HepG2 (cell line): ENCODE results near the gene VPS18. TPM values are rescaled to one million over a fixed set of nuclear protein-coding genes. Genes with fewer than 3 reads are reported as not detected.

ENCODE experiments used
- ATAC-seq: fragments of 200-7000 bp; cut with Tn5 transposase; 3 replicates; pipeline ENCODE4 v1.9.1; 2020; ENCODE audit warnings: mild to moderate bottlenecking, moderate library complexity
- BruUV-seq: library from RNA; stranded (reverse); fragments of 400-500 nt; replicated peaks from 2 replicates; lab custom pipeline; 2021; lab: Mats Ljungman, UMichigan
- CTCF ChIA-PET: fragments of 300-600 bp; formaldehyde crosslinking; extraction: SDS; loops from one replicate; lab custom pipeline; 2021; ENCODE audit warnings: low total read pairs, inconsistent platforms, low intra/inter-chr PET ratio; lab: Yijun Ruan, JAX
- POLR2A ChIA-PET: fragments of 350-600 bp; sonication (Branson Sonifier 250); formaldehyde crosslinking; loops from one replicate; lab custom pipeline; 2020; ENCODE audit warnings: antibody characterized with exemption, inconsistent platforms; lab: Yijun Ruan, JAX
- DNase-seq: peaks from one replicate; pipeline ENCODE4 v3.0.0-alpha.2; 2015; ENCODE audit warnings: low spot score
- FAIRE-seq: peaks from 3 replicates; lab custom pipeline; 2011; peaks lifted over from hg19 to GRCh38; lab: Jason Lieb, UNC
- H2AFZ ChIP-seq: one replicate; pipeline ENCODE4 v1.6.1; 2011; ENCODE audit warnings: low read length, inconsistent platforms
- H3K27ac ChIP-seq: fragments of 300-600 bp; 3 replicates; pipeline ENCODE4 v1.8.0; 2011; ENCODE audit warnings: mixed run types, mild to moderate bottlenecking, mixed read lengths, low read length, inconsistent platforms; ENCODE audit not compliant: insufficient read depth; ENCODE audit errors: extremely low read length
- H3K27me3 ChIP-seq, 2 experiments: fragments of 200-600 bp in 1 of 2; 2 replicates in 1 of 2; 3 replicates in 1 of 2; pipeline versions ENCODE4 v1.6.0 to v1.8.0; 2011; ENCODE audit warnings: low read length in 2 of 2, mild to moderate bottlenecking in 2 of 2, moderate library complexity in 2 of 2, inconsistent platforms in 1 of 2; ENCODE audit not compliant: insufficient read depth in 2 of 2, control insufficient read depth in 1 of 2
- H3K36me3 ChIP-seq, 2 experiments: fragments of 200-600 bp in 1 of 2; replicated peaks in 1 of 2; 2 replicates in 1 of 2; 3 replicates in 1 of 2; pipeline versions ENCODE4 v1.5.1 to v1.8.0; 2011; ENCODE audit warnings: low read length in 2 of 2, inconsistent platforms in 1 of 2; ENCODE audit not compliant: insufficient read depth in 2 of 2, control insufficient read depth in 1 of 2
- H3K4me1 ChIP-seq: 2 replicates; pipeline ENCODE4 v1.5.1; 2012; ENCODE audit warnings: low read length, inconsistent platforms; ENCODE audit not compliant: insufficient read depth
- H3K4me2 ChIP-seq: 2 replicates; pipeline ENCODE4 v1.6.0; 2011; ENCODE audit warnings: low read depth, low read length, inconsistent platforms
- H3K4me3 ChIP-seq, 3 experiments: fragments of 200-600 bp in 1 of 3; sonication (generic), shearing (Covaris generic) in 1 of 3; replicated peaks in 1 of 3; 2 replicates each; pipeline ENCODE4 v1.5.1; 2011 to 2016; ENCODE audit warnings: low read length in 3 of 3, inconsistent platforms in 2 of 3, low read depth in 2 of 3, mild to moderate bottlenecking in 2 of 3, control low read depth in 1 of 3, mixed read lengths in 1 of 3; ENCODE audit not compliant: insufficient read depth in 1 of 3
- H3K79me2 ChIP-seq: one replicate; pipeline ENCODE4 v1.6.1; 2011; ENCODE audit warnings: low read length, inconsistent platforms; ENCODE audit not compliant: insufficient read depth
- H3K9ac ChIP-seq: 2 replicates; pipeline ENCODE4 v1.6.0; 2011; ENCODE audit warnings: mild to moderate bottlenecking, low read depth, low read length, inconsistent platforms; ENCODE audit not compliant: insufficient read depth
- H3K9me3 ChIP-seq: 2 replicates; pipeline ENCODE4 v1.5.1; 2012; ENCODE audit warnings: mild to moderate bottlenecking, low read length
- H4K20me1 ChIP-seq: 2 replicates; pipeline ENCODE4 v1.6.0; 2011; ENCODE audit warnings: inconsistent platforms, mild to moderate bottlenecking, low read length, moderate library complexity; ENCODE audit not compliant: insufficient read depth
- KLF6 ChIP-seq: IDR thresholded peaks from 2 replicates; pipeline ENCODE4 v1.8.0; 2016; ENCODE audit warnings: missing biosample characterization, missing genetic modification reagents
- NFE2 ChIP-seq: sonication (generic); formaldehyde crosslinking; IDR thresholded peaks from 2 replicates; pipeline ENCODE4 v1.4.0; 2020; ENCODE audit warnings: missing genetic modification reagents
- ZBTB10 ChIP-seq: sonication (generic); formaldehyde crosslinking; IDR thresholded peaks from 2 replicates; pipeline ENCODE4 v1.4.0; 2020; ENCODE audit warnings: missing genetic modification reagents, borderline replicate concordance
- ZBTB33 ChIP-seq: sonication (generic); formaldehyde crosslinking; IDR thresholded peaks from 2 replicates; pipeline ENCODE4 v1.4.0; 2020; ENCODE audit warnings: missing genetic modification reagents
- ZNF674 ChIP-seq: sonication (generic); formaldehyde crosslinking; IDR thresholded peaks from 2 replicates; pipeline ENCODE4 v1.5.0; 2020; ENCODE audit warnings: low read depth, mild to moderate bottlenecking, missing genetic modification reagents
- whole genome bisulfite sequencing: methylation state at CpG from one replicate; pipeline ENCODE4 v1.1.6; 2017; ENCODE audit warnings: low lambda C conversion rate; 5-methylcytosine and 5-hydroxymethylcytosine counted together
- in situ Hi-C: cut with HindIII; loops from 2 replicates; pipeline ENCODE4 v1.10.0; 2017; ENCODE audit warnings: low pct_unique_long_range_greater_than_20kb; ENCODE audit not compliant: extremely low pct_ligation_motif_present
- intact Hi-C: fragments of 100-400 bp; cut with micrococcal nuclease; formaldehyde crosslinking; loops from one replicate; pipeline ENCODE4 v1.10.0; 2022; ENCODE audit not compliant: unreplicated experiment
- polyA plus RNA-seq, 8 experiments: library from polyadenylated mRNA; depleted of rRNA in 3 of 8; stranded (reverse) in 7 of 8; unstranded in 1 of 8; fragments of >200 nt; fragmentation: Illumina TruSeq in 4 of 8; extraction: Trizol in 4 of 8; gene quantifications; 2 replicates each; pipeline versions ENCODE4 v1.2.1 to v1.2.3, GENCODE V29; 2011 to 2016; ENCODE audit warnings: low read depth in 4 of 8, missing spikeins in 1 of 8, mixed read lengths in 1 of 8; ENCODE audit not compliant: insufficient read depth in 1 of 8
- total RNA-seq, 5 experiments: library from RNA; depleted of rRNA; stranded (reverse); fragments of >200 nt; fragmentation: Illumina TruSeq; extraction: Trizol; gene quantifications; 2 replicates each; pipeline ENCODE4 v1.2.3, GENCODE V29; 2016; ENCODE audit warnings: low read depth in 1 of 5

Gene VPS18
- total and polyA plus RNA-seq, 2 of the 13 experiments (the other 11 are each of a cell fraction or from before 2014, with no cell fraction given): 5.8 to 17.0 TPM

GRCh38 chr15:40844696-40845030 lies 49.6 kb upstream of the VPS18 start:
- DNase-seq (no peak), ATAC-seq (no peak), FAIRE-seq (no peak)
- Histone ChIP-seq H3K4me2 (no peak overlapping the region), H3K27me3 (peaks cover 4 to 17% of the 10 kb centered on the region in 2 experiments; a peak in 3 of 5 replicates), H3K27ac (no peak overlapping the region), H3K79me2 (no peaks in the 10 kb centered on the region), H3K9me3 (no peaks in the 10 kb centered on the region), H3K4me3 (no peak overlapping the region), H3K4me1 (peaks cover 48% of the 10 kb centered on the region), H3K36me3 (no peaks in the 10 kb centered on the region), H2AFZ (no peak overlapping the region), H3K9ac (no peak overlapping the region), H4K20me1 (no peaks in the 10 kb centered on the region)
- 89% methylated on average over 20 of the region's 28 CpGs for WGBS
- TF ChIP-seq KLF6: no peak
- TF ChIP-seq ZNF674: no peak
- TF ChIP-seq ZBTB33 (CRISPR knock-in tag): peak; percentile 57; the same call in 1 of the 2 replicates
- TF ChIP-seq NFE2: no peak
- TF ChIP-seq ZBTB10 (CRISPR knock-in tag): no peak
- ChIA-PET POLR2A (no interaction called here), CTCF (no interaction called here)
- BruUV-seq: no TSS peak
- in situ Hi-C loops (no loop called here), intact Hi-C loops (no loop called here)
